Lower leg skin (tissue), 4 donors: Measurements from ENCODE around the gene NUDT19. TPM values are rescaled to one million over a fixed set of nuclear protein-coding genes. Genes with fewer than 3 reads are reported as not detected.
A peak's percentile ranks its signal among the peaks of the same experiment; 100 is the strongest.
"Not testable (repeated sequence)": the region's sequence is repeated elsewhere in the genome, so short reads cannot be mapped to it uniquely, and the experiment has no call there.

Experiments
- DNase-seq, 2 donors: peaks; one replicate each; pipeline ENCODE4 v3.0.0-alpha.2; 2019; ENCODE audit warnings: low spot score in 2 of 2
- H3K4me3 ChIP-seq: fragments of 200-600 bp; sonication (generic); 2 replicates; pipeline ENCODE4 v1.5.1; 2017; ENCODE audit warnings: mild to moderate bottlenecking, low read depth; ENCODE audit not compliant: poor library complexity, severe bottlenecking
- CTCF ChIP-seq, 3 donors: fragments of 450-650 bp; IDR thresholded peaks; one replicate each; pipeline ENCODE4 v1.5.1; 2016; ENCODE audit warnings: antibody characterized with exemption in 3 of 3, mild to moderate bottlenecking in 3 of 3, moderate library complexity in 2 of 3
- POLR2A ChIP-seq, 2 donors: fragments of 450-650 bp; IDR thresholded peaks; one replicate each; pipeline ENCODE4 v1.6.1; 2016 to 2017; ENCODE audit warnings: antibody characterized with exemption in 2 of 2, mild to moderate bottlenecking in 1 of 2, moderate library complexity in 1 of 2
- WGBS, 2 donors: methylation state at CpG; one replicate each; pipeline ENCODE4 v1.1.5; 2018; 5-methylcytosine and 5-hydroxymethylcytosine counted together
- intact Hi-C: fragments of 100-400 bp; cut with DNase I; formaldehyde crosslinking; loops from one replicate; pipeline ENCODE4 v1.15.0; 2023; ENCODE audit warnings: low total_unique reads
- total RNA-seq, 4 donors: library from RNA; depleted of rRNA; stranded (reverse); fragments of >200 nt; gene quantifications; one replicate each; pipeline ENCODE4 v1.1.0, GENCODE V29; 2016

NUDT19 gene
- total RNA-seq, 4 donors from 2014 or later: 14.8 to 19.2 (median 18.6) TPM

- WGBS, 2 donors: 79 to 89% methylated on average over 5 of the region's 5 CpGs
- intact Hi-C loops: no loop called here
- no peak for DNase-seq
- H3K4me3 ChIP-seq: no peak overlapping the region
- TF ChIP-seq POLR2A (IDR thresholded peaks at IDR 0.05): no peak
- TF ChIP-seq CTCF (IDR thresholded peaks at IDR 0.05): no peak
Observed at GRCh38 chr19:32702010-32702409, 10.4 kb downstream of the NUDT19 start.

GRCh38 chr19:32704006-32704405 is 12.4 kb downstream of the NUDT19 start:
- DNase-seq, H3K4me3 ChIP-seq, intact Hi-C loops: not testable (repeated sequence)
- 97 to 100% methylated on average over 2 of the region's 2 CpGs for WGBS, 2 donors

GRCh38 chr19:32708457-32708856 is 16.8 kb downstream of the NUDT19 start:
- intact Hi-C loops: no loop called here
- 75 to 76% methylated on average over 3 of the region's 3 CpGs for WGBS, 2 donors
- TF ChIP-seq POLR2A (IDR thresholded peaks at IDR 0.05) (no peak), CTCF (IDR thresholded peaks at IDR 0.05) (no peak)
- no peak overlapping the region for H3K4me3 ChIP-seq
- peak in 1 of 2 donors; percentile 40 for DNase-seq

- peak in 1 of 2 donors; percentile 48 for DNase-seq
- 93 to 95% methylated on average over 5 of the region's 5 CpGs for WGBS, 2 donors
- TF ChIP-seq POLR2A (IDR thresholded peaks at IDR 0.05) (no peak), CTCF (IDR thresholded peaks at IDR 0.05) (no peak)
- intact Hi-C loops: no loop called here
- H3K4me3 ChIP-seq: no peak overlapping the region
Observed at GRCh38 chr19:32709032-32709431, 17.4 kb downstream of the NUDT19 start.

- TF ChIP-seq CTCF (IDR thresholded peaks at IDR 0.05) (no peak), POLR2A (IDR thresholded peaks at IDR 0.05) (no peak)
- H3K4me3 ChIP-seq: no peak overlapping the region
- intact Hi-C loops: no loop called here
- WGBS, 2 donors: 91 to 96% methylated on average over 6 of the region's 6 CpGs
- DNase-seq: no peak
Observed at GRCh38 chr19:32711747-32712146, 20.1 kb downstream of the NUDT19 start.

- intact Hi-C loops, H3K4me3 ChIP-seq: not testable (repeated sequence)
- peak in 1 of 2 donors; percentile 28 for DNase-seq
- 93 to 97% methylated on average over 7 of the region's 7 CpGs for WGBS, 2 donors
Observed at GRCh38 chr19:32716203-32716602, 24.6 kb downstream of the NUDT19 start.

- WGBS, 2 donors: 71 to 79% methylated on average over 5 of the region's 5 CpGs
- no peak for DNase-seq
- intact Hi-C loops: no loop called here
- TF ChIP-seq POLR2A (IDR thresholded peaks at IDR 0.05) (no peak), CTCF (IDR thresholded peaks at IDR 0.05) (no peak)
- H3K4me3 ChIP-seq: no peak overlapping the region
Observed at GRCh38 chr19:32717496-32717895, 25.9 kb downstream of the NUDT19 start.
